ENCODE results near the gene PLEKHA5.

Gene PLEKHA5

DNA sequence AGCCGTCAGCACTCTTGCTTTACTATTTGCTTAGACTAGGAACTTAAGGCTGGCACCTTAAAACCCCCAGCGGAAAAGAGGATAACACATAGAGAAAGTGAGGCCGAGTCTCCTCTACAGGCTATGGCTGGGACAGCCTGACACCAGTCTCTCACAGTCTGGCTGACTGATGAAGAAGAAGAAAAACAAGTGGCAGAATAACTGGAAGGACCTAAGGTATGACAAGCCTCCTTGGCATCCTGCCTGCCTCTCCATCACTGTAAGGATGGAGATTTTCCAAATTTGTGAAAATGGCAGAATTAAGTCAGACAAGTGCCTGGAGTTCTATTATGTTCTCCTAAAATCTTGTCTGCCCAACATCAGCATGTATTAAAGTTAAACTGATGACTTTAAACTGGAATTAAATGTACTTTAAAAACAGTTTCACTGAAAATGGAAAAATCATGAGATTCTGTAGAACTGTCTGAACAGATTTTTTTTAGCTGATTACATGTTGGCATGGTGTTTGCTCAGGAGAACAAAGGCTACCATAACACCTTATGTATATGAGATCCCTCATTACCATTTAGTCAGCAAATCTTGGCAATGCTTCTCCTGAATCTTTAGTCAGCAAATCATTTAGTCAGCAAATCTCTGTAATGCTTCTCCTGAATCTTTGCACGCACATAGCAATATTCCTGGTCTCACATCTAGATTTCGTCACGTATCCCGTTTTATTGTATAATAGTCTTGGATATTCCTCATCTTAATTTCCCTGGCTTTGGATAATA lies 169.5 kb downstream of the PLEKHA5 start:
- no peak for DNase-seq (ENCODE audit: low spot score)
- in situ Hi-C loops (cut with MboI; ENCODE audit: low sequenced_read_pairs, unreplicated experiment) = no loop called here
- TF ChIP-seq, protein P1, sequence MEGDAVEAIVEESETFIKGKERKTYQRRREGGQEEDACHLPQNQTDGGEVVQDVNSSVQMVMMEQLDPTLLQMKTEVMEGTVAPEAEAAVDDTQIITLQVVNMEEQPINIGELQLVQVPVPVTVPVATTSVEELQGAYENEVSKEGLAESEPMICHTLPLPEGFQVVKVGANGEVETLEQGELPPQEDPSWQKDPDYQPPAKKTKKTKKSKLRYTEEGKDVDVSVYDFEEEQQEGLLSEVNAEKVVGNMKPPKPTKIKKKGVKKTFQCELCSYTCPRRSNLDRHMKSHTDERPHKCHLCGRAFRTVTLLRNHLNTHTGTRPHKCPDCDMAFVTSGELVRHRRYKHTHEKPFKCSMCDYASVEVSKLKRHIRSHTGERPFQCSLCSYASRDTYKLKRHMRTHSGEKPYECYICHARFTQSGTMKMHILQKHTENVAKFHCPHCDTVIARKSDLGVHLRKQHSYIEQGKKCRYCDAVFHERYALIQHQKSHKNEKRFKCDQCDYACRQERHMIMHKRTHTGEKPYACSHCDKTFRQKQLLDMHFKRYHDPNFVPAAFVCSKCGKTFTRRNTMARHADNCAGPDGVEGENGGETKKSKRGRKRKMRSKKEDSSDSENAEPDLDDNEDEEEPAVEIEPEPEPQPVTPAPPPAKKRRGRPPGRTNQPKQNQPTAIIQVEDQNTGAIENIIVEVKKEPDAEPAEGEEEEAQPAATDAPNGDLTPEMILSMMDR (IDR thresholded peaks at IDR 0.05; ENCODE audit: borderline replicate concordance, control extremely low read depth, extremely low read depth, insufficient read depth, missing control alignments) = no peak

DNA sequence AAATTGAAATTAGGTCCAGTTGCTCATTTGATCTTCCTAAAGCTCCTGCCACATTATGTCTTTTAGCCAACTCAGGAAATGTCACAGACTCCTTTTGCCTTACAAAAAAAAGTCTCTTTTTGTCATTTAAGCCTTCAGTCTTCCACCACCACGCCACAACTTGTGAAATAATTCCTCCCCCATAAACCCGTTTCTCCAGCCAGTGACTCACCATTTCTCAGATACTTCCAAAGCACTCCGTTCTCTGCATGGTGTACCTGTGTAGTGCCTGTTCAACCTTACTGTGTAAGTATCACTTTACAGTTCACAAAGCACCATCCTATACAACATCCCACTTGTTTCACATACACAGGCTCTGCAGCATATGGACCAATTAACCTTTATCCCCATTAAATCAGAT lies 170.2 kb downstream of the PLEKHA5 start:
- TF ChIP-seq, protein P1 (IDR thresholded peaks at IDR 0.05; ENCODE audit: borderline replicate concordance, control extremely low read depth, extremely low read depth, insufficient read depth, missing control alignments) = no peak
- DNase-seq (ENCODE audit: low spot score) = no peak
- in situ Hi-C loops (cut with MboI; ENCODE audit: low sequenced_read_pairs, unreplicated experiment) = no loop called here

DNA sequence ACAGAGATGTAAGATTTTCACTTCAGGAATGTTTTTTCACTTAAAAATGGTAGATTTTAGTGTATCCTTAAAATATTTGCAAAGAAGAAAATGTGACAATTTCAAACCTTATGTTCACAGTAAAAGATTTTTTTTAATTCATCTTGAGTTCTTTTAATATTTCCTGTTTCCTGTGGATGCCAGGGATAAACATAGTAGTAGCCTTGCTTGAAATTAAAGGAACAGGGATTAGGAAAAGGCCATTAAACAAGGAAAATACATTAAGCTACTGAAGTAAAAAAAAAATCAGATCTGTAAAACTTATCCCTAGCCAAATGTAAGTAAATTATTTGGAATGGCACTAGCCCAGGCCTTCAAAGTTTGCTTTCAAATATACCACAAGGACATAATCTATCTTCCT lies 171.7 kb downstream of the PLEKHA5 start:
- in situ Hi-C loops (cut with MboI; ENCODE audit: low sequenced_read_pairs, unreplicated experiment) = no loop called here
- no peak for DNase-seq (ENCODE audit: low spot score)
- TF ChIP-seq, protein P1 (IDR thresholded peaks at IDR 0.05; ENCODE audit: borderline replicate concordance, control extremely low read depth, extremely low read depth, insufficient read depth, missing control alignments) = no peak

DNA sequence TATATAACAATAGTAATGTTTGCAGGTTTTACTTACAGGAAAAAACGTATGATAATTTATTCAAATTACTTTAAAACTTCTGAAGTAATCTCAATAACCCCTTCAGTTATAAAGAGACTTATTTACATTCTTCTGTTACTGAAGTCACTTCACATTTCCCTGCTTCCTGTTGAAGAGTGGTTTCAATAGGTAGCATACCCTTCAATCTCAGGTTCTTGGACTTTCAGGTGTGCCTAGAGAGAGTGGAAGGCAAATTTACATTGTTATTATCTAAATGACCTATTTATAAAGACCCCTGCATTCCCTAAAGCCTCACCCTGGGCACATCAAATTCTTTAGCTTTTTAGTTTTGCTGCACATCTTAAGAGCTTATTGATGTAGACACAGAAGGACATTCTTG lies 172.2 kb downstream of the PLEKHA5 start:
- TF ChIP-seq, protein P1 (IDR thresholded peaks at IDR 0.05; ENCODE audit: borderline replicate concordance, control extremely low read depth, extremely low read depth, insufficient read depth, missing control alignments) = no peak
- in situ Hi-C loops (cut with MboI; ENCODE audit: low sequenced_read_pairs, unreplicated experiment) = no loop called here
- no peak for DNase-seq (ENCODE audit: low spot score)

DNA sequence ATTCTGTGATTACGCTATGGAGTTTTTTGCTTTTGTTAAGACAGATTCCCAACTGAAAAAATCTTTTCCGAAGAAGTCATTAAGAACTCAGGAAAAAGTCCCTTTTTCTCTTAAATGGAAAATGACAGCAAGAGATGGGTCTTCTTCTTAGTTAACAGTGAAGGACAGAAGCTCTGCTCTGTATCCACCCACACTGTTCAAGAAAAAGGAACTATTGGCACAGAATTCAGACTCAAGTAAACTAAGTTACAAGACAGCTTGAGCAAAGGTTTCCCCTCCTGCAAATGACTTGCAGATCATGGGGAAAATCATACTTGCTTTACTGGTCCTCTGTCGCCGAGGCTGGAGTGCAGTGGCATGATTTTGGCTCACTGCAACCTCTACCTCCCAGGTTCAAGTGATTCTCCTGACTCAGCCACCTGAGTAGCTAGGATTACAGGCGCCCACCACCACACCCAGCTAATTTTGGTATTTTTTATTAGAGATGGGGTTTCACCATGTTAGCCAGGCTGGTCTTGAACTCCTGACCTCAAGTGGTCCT lies 172.6 kb downstream of the PLEKHA5 start:
- in situ Hi-C loops (cut with MboI; ENCODE audit: low sequenced_read_pairs, unreplicated experiment) = no loop called here
- DNase-seq (ENCODE audit: low spot score) = no peak
- TF ChIP-seq, protein P1 (IDR thresholded peaks at IDR 0.05; ENCODE audit: borderline replicate concordance, control extremely low read depth, extremely low read depth, insufficient read depth, missing control alignments) = no peak

DNA sequence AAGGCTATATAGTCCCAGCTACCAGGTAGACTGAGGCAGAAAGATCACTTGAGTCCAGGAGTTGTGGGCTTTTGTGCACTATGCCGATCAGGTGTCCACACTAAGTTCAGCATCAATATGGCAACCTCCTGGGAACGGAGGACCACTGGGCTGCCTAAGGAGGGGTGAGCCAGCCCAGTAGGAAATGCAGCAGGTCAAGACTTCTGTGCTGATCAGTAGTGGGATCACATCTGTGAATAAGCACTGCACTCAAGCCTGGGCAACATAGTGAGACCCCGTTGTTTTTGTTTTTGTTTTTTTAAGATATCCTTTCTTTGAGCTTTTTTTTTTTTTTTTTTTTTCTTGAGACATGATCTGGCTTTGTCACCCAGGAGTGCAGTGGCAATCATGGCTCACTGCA lies 174.0 kb downstream of the PLEKHA5 start:
- in situ Hi-C loops (cut with MboI; ENCODE audit: low sequenced_read_pairs, unreplicated experiment) = no loop called here
- DNase-seq (ENCODE audit: low spot score) = no peak
- TF ChIP-seq, protein P1 (IDR thresholded peaks at IDR 0.05; ENCODE audit: borderline replicate concordance, control extremely low read depth, extremely low read depth, insufficient read depth, missing control alignments) = no peak
